Activated T-cell treated with anti-CD3 and anti-CD28 coated beads, Interleukin-2, amount 50 U/mL, for 72 hours (primary cell): ENCODE data around the gene MAP1LC3B. TPM values are rescaled to one million over a fixed set of nuclear protein-coding genes. Genes with fewer than 3 reads are reported as not detected.

Experiments
- ATAC-seq, 2 donors: fragments of 150-1000 bp; cut with Tn5 transposase; replicated peaks in 1 of 2; 2 replicates each; pipeline ENCODE4 v1.10.0; 2021; ENCODE audit warnings: moderate library complexity in 2 of 2, mild to moderate bottlenecking in 1 of 2
- DNase-seq, 2 donors: peaks; one replicate each; pipeline ENCODE4 v3.0.0; 2021 to 2022; ENCODE audit warnings: mixed read lengths in 1 of 2
- H3K27ac Mint-ChIP-seq: one replicate; pipeline ENCODE4 v1.8.0; 2022; ENCODE audit warnings: mild to moderate bottlenecking, moderate library complexity, mixed read lengths
- H3K27me3 Mint-ChIP-seq: one replicate; pipeline ENCODE4 v1.8.0; 2022; ENCODE audit warnings: low read depth, mixed read lengths
- H3K36me3 Mint-ChIP-seq, 2 donors: one replicate each; pipeline ENCODE4 v1.8.0; 2022; ENCODE audit warnings: mixed read lengths in 2 of 2, mild to moderate bottlenecking in 1 of 2; ENCODE audit not compliant: insufficient read depth in 2 of 2
- H3K4me1 Mint-ChIP-seq: one replicate; pipeline ENCODE4 v1.8.0; 2022; ENCODE audit warnings: low read depth, mixed read lengths
- H3K4me3 Mint-ChIP-seq, 2 donors: one replicate each; pipeline ENCODE4 v1.8.0; 2022; ENCODE audit warnings: mild to moderate bottlenecking in 2 of 2, mixed read lengths in 2 of 2, moderate library complexity in 2 of 2
- H3K9me3 Mint-ChIP-seq, 2 donors: one replicate each; pipeline ENCODE4 v1.8.0; 2022; ENCODE audit warnings: mixed read lengths in 2 of 2
- total RNA-seq, 2 donors: library from RNA; stranded (reverse); gene quantifications; one replicate each; pipeline ENCODE4 v1.2.3, GENCODE V29; 2022

Gene MAP1LC3B
- total RNA-seq, 2 donors from 2014 or later: 116 to 146 TPM

DNA sequence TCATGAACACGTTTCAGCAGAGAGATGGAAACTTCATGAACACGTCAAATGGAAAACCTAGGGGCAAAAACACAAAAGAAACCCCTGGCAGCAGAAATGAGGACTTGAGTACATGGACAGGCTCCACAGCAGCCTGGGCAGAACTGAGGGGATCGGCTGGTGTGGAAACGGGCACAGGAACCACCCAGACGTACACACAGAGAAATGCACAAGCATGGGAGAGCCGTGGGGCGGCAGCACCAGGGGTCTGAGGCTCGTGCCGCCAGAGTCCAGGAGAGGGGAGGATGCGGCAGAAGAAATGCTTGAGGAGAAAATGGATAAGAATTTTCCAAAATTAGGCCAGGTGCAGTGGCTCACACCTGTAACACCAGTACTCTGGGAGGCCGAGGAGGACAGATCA, 30.0 kb downstream of the MAP1LC3B start:
- DNase-seq: no peak
- H3K27me3 Mint-ChIP-seq: no peaks in the 10 kb centered on the region
- H3K27ac Mint-ChIP-seq: no peak overlapping the region
- no peaks in the 10 kb centered on the region for H3K4me1 Mint-ChIP-seq
- H3K36me3 Mint-ChIP-seq: peaks cover 2 to 4% of the 10 kb centered on the region in 2 donors
- no peak overlapping the region for H3K4me3 Mint-ChIP-seq
- ATAC-seq: no peak
- no peaks in the 10 kb centered on the region for H3K9me3 Mint-ChIP-seq

DNA sequence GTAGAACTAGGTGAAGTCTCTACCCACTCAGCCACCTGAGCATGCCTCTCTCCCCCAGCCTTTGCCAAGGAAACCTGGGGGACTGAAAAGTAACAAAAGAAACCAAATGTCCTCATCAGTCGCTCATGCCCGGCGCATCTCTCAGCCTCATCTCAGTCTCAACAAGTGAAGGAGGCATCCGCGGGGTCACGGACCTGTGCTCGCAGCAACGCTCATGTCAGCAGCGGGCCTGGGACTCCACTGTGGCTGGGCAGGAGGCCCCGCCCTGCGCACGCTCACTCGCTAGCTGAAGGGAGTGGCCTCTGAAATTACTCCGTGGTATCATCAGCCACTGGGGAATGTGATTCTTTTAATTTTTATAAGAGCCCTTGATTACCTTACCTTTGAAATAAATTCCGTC, 31.3 kb downstream of the MAP1LC3B start:
- no peak overlapping the region for H3K27ac Mint-ChIP-seq
- ATAC-seq: no peak
- H3K4me1 Mint-ChIP-seq: no peaks in the 10 kb centered on the region
- no peaks in the 10 kb centered on the region for H3K27me3 Mint-ChIP-seq
- peaks cover 2 to 5% of the 10 kb centered on the region in 2 donors for H3K36me3 Mint-ChIP-seq
- no peak for DNase-seq
- H3K9me3 Mint-ChIP-seq: no peaks in the 10 kb centered on the region
- no peak overlapping the region for H3K4me3 Mint-ChIP-seq

DNA sequence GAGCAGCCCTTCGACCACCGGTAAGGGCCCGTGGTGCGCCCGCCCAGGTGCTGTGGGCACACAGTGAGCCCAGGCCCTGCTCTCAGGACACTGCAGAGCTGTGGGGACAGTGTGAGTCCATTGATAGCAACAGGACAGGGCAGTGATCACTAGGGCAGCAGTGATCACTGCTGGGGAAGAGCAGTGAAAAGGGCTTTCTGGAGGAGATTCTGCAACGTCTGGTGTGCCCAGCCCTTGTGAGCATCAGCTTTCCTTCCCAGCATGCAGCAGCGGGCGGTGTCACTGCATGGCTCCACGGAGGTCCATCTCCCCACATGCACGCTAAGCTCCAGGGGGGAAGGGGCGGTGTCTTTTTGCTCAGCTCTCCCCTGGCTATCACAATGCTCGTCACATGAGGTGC, 32.1 kb downstream of the MAP1LC3B start:
- no peaks in the 10 kb centered on the region for H3K9me3 Mint-ChIP-seq
- DNase-seq: no peak
- no peaks in the 10 kb centered on the region for H3K27me3 Mint-ChIP-seq
- H3K36me3 Mint-ChIP-seq: peaks cover 2 to 5% of the 10 kb centered on the region in 2 donors
- no peak overlapping the region for H3K4me3 Mint-ChIP-seq
- H3K27ac Mint-ChIP-seq: no peak overlapping the region
- H3K4me1 Mint-ChIP-seq: no peaks in the 10 kb centered on the region
- no peak for ATAC-seq

DNA sequence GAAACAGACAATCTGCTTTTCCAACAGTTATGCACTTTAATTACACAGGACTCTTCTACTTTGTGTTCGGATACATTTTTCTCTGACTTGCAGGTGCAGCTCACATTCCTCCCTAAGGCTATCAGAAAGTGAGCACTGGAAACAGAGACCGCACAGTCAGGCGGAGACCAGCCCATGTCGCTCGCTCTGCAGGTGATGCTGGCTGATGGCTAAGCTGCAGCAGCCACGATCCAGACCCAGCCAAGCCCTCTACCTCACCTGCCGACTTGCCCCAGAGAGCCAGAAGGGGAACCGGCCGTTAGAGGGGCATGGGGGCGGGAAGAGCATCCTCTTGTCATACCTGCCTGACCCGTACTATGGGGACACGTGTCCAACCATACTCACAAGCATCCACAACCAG, 33.8 kb downstream of the MAP1LC3B start:
- H3K27ac Mint-ChIP-seq: no peak overlapping the region
- H3K9me3 Mint-ChIP-seq: no peaks in the 10 kb centered on the region
- H3K4me1 Mint-ChIP-seq: no peaks in the 10 kb centered on the region
- ATAC-seq (no peak), DNase-seq (no peak)
- H3K27me3 Mint-ChIP-seq: no peaks in the 10 kb centered on the region
- no peak overlapping the region for H3K4me3 Mint-ChIP-seq
- peaks cover 2 to 5% of the 10 kb centered on the region in 2 donors for H3K36me3 Mint-ChIP-seq

DNA sequence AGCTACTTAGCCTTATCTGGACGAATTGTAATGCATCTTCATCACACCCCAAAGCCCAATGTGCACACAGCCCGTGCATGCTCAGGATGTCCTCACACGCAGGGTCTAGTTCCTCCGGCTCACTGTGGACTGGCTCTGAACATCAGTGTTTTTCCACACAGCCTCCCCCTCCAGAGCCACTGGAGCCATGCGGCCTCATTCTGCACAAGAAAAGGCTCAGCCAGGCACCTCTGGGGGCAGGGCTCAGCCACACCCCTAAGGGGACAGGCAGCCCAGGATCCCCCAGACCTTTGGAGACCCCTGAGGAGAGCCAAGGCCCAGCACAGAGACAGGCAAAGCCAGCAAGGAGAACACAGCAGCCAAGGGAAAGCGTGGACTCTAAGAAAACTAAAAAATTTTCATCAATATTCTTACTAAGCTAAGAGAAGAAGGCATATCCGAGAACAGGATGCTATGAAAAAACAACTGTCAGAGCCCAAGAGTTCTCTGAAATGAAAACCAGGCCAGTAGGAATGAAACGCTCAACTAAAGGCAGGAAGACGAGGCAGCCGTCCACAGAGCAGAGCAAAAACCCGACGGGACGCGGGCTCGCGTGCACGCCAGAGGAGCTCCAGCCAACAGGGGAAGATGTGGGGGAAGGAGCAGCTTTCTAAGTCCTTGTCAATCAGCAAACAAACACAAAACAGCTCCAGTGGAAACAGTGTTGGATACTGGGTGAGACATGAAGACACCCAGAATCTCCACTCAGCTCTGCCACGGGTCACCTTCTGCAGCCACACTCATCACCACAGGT, 34.5 kb downstream of the MAP1LC3B start:
- Mint-ChIP-seq H3K27me3 (no peaks in the 10 kb centered on the region), H3K27ac (no peak overlapping the region), H3K4me3 (no peak overlapping the region), H3K36me3 (peaks cover 2 to 5% of the 10 kb centered on the region in 2 donors), H3K9me3 (no peaks in the 10 kb centered on the region), H3K4me1 (no peaks in the 10 kb centered on the region)
- ATAC-seq (no peak), DNase-seq (no peak)

DNA sequence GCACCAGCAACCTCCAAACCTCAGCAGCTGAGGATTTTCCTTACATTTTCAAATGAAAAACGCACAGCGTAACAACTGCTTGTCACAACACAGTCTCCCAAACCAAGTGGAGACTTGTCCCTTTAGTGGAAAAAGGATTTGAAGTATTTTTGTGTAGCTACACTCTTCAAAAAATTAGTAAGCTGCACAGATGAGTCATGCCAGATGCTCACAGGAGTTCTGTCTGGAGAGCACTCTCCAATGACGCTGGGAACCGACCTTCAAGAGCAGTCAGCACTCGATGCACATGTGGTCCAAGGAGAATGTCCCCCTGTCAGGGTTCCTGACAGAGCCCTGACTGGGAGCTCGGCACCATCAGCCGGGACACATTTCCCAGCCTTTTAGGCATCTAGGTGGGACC, 39.8 kb downstream of the MAP1LC3B start:
- no peaks in the 10 kb centered on the region for H3K27me3 Mint-ChIP-seq
- H3K36me3 Mint-ChIP-seq: peaks cover 0 to 1% of the 10 kb centered on the region in 2 donors
- no peaks in the 10 kb centered on the region for H3K9me3 Mint-ChIP-seq
- DNase-seq: no peak
- peaks cover 21% of the 10 kb centered on the region for H3K4me1 Mint-ChIP-seq
- H3K27ac Mint-ChIP-seq: no peak overlapping the region
- no peak for ATAC-seq
- H3K4me3 Mint-ChIP-seq: no peak overlapping the region

DNA sequence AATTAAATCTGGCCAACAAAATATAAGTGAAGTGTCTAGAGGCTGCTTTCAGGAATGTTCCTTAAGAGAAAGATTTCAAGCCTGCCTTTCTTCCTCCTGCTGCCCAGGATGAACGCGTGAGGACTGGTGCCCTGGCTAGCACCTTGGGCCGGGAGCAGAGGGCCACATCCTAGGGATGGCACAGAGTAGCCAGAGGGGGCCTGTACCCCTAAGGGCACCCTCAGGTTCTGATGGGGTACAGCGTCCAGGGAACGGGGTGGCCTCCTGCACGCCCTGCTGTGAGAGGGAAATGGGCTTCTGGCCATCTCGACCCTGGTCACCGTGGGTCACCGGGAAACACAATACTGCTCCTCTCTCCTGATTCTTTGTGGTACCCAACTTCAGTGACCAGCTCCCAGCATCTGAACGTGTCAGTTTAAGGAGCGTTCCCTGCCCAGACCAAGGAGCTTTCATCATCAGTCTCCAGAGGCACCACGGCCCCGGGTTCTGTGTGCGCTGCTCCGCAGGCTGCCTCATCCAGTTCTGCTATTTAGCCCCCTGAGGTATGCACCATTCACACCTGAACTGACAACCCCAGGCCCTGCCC, 40.3 kb downstream of the MAP1LC3B start:
- no peak for ATAC-seq

DNA sequence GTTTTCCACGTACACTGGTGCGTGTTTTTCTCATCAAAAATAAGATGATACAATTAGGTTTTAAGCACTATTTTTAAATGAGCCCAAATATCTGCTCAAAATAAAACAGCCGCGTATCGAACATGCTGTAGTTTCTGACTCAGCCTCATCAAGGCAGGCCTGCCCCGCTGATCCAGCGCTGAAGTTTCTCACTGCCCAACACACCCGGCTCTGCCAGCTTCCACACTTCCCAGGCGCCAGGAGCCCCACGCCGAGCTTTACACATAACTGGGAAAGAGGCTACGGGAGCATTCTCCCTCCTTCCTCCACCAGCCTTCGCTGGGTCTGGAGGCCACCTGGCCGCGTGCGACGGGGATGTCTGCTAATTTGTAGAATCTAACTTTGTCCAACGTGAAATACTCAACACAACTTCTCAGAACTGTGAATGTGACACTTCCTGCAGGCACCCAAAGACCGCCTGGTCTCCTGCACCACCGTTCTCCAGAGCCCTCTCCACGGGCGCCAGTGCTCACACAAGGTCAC, 42.1 kb downstream of the MAP1LC3B start:
- Mint-ChIP-seq H3K36me3 (no peaks in the 10 kb centered on the region), H3K4me1 (peaks cover 30% of the 10 kb centered on the region), H3K9me3 (no peaks in the 10 kb centered on the region), H3K4me3 (no peak overlapping the region), H3K27me3 (no peaks in the 10 kb centered on the region), H3K27ac (no peak overlapping the region)
- ATAC-seq (no peak), DNase-seq (no peak)

More for the DNA sequence above, 40.3 kb downstream of the MAP1LC3B start:
- Mint-ChIP-seq H3K4me3 (no peak overlapping the region), H3K27ac (no peak overlapping the region), H3K9me3 (no peaks in the 10 kb centered on the region), H3K4me1 (peaks cover 23% of the 10 kb centered on the region), H3K27me3 (no peaks in the 10 kb centered on the region), H3K36me3 (peaks cover 0 to 1% of the 10 kb centered on the region in 2 donors)
- DNase-seq: no peak

DNA sequence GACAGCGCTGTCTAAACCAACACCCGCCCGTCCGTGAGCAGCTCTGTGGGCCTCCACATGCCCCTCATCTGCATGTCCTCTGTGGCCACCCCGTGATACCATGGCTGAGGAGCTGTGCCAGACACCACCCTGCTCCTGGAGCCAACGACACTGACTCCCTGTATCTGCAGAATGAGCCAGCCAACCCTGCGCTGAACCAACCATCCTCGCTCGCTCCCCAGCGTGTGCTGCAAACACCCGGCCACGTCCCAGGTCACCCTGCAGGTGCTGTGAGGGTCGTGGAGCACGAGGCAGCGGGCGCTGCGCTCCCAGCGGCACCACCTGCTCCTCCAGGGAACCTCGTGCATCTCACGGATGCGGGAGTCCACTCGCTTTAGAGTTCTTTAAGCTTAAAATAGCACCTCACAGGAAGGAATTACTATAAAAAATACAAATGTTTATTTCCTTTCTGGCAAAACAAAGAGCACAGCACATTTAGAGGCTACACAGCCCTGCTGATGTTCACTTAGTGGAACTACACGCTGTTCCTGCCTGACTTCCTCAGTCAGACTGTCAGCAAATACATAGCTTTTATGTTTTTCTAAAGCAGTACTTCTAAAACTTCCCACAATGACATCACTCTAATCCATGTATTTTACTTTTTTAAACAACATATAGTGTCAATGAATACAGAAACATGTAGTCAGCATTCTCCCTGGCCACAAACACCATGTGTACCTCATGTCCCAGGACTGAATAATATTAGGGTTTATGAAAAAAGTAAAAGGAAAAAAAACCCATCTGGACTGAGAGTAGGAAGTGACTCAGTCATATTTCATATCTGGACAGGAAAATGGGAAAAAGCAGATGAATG, 43.5 kb downstream of the MAP1LC3B start:
- Mint-ChIP-seq H3K27ac (no peak overlapping the region), H3K36me3 (no peaks in the 10 kb centered on the region), H3K27me3 (no peaks in the 10 kb centered on the region), H3K4me3 (peak overlapping the region; percentile 65 to 67), H3K4me1 (peaks cover 30% of the 10 kb centered on the region), H3K9me3 (no peaks in the 10 kb centered on the region)
- DNase-seq (no peak), ATAC-seq (no peak)

DNA sequence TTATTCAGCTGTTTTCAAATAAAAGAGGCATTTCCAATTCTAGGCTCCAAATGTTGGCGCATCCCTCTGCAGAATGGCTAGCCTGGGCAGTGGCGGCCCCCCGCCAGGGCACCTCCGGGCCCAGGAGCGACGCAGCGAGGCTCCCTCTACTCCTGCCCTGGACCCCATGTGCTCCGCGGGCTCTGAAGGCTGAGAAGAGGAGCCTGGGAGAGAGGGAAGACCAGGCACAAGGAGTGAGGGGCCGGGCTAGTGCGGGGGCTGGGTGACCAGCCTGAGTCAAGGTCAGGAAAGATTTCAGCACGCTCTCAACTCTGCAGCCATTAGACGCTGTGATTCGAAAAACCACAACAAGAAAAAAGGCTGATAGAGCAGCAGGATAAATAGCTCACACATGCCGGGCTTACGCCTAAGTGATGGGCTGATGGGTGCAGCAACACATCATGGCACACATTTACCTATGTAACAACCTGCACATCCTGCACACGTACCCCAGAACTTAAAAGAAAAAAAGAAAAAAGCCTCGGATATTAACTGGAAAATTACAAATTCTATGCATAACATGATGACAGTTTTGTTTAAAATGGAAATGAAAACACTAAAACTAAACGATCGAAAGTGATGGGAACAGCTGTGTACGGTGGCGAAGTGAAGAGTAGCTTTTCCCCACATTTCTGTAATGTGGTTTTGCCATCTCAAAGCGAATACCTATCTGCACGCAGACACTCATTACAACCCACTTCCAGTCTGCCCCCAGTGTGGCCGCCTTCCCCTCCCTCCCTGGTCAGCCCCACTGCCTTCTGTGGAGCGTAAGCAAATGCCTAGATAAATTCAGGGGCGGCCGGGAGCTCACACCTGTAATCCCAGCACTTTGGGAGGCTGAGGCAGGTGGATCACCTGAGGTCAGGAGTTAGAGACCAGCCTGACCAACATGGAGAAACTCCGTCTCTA, 44.4 kb downstream of the MAP1LC3B start:
- H3K4me3 Mint-ChIP-seq: peak overlapping the region; percentile 65 to 67
- ATAC-seq: peak; percentile 96 to 98
- no peaks in the 10 kb centered on the region for H3K36me3 Mint-ChIP-seq
- peak overlapping the region; percentile 8 for H3K27ac Mint-ChIP-seq
- H3K9me3 Mint-ChIP-seq: no peaks in the 10 kb centered on the region
- peak; percentile 70 to 77 for DNase-seq
- H3K27me3 Mint-ChIP-seq: no peaks in the 10 kb centered on the region
- peaks cover 30% of the 10 kb centered on the region for H3K4me1 Mint-ChIP-seq

DNA sequence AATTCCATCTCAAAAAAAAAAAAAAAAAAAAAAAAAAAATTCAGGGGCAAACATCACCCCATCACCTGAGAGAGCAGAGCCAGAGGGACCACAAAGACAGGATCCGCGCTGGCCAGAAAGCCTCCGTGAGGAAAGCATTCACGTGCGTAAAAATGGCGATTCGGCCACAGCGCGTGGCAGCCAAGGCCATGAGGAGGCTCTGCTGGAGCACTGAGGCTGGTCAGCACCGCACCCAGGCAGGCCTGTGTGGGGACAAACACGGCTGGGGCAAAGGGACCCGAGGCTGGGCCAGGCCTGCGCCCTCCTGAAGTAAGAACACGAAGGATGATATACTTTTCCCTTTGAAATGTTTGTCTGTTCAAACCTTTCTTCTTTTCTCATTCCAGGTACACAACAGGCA, 45.2 kb downstream of the MAP1LC3B start:
- Mint-ChIP-seq H3K4me1 (peaks cover 38% of the 10 kb centered on the region), H3K9me3 (no peaks in the 10 kb centered on the region), H3K36me3 (peaks cover 0 to 2% of the 10 kb centered on the region in 2 donors), H3K4me3 (no peak overlapping the region), H3K27ac (no peak overlapping the region), H3K27me3 (no peaks in the 10 kb centered on the region)
- no peak for ATAC-seq
- DNase-seq: no peak

DNA sequence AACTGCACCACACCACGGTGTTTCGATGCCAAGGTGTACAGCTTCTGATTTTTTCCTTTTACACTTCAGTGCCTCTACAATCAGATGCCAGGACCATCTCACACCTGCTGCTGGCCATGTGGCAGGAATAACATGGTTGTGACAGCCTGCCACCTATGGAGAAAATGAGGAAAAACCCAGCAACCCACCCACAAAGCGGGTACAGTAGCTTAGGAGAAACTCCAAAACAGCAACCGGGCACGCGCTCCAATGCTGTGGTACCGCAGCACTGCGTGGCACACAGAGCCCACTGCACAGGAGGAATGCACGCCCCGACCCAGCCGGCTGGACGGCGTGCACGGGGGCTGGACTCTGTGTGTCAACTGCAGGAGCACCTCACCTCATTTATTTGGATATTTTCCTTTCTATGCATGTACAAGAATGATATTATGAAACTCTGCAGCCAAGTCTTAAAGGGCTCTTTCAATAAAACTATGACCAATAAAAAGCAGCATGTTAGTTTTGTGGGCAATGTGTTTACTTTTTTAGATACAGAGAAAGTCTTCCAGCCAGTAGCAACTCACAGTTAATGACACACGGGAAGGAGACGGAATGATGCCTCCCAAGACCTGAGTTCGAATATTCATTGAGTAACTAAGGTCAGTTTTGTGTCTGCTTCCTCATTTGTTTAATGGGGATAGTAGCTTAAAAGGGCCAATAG, 45.9 kb downstream of the MAP1LC3B start:
- DNase-seq (no peak), ATAC-seq (no peak)
- no peaks in the 10 kb centered on the region for H3K9me3 Mint-ChIP-seq
- peaks cover 46% of the 10 kb centered on the region for H3K4me1 Mint-ChIP-seq
- peaks cover 0 to 3% of the 10 kb centered on the region in 2 donors for H3K36me3 Mint-ChIP-seq
- no peaks in the 10 kb centered on the region for H3K27me3 Mint-ChIP-seq
- no peak overlapping the region for H3K4me3 Mint-ChIP-seq
- no peak overlapping the region for H3K27ac Mint-ChIP-seq
